Astrocyte of the spinal cord (primary cell): ENCODE results near the gene ADH1B.

Experiments
- DNase-seq: peaks from one replicate; pipeline ENCODE4 v3.0.0; 2011; ENCODE audit warnings: low read depth, low spot score
- H3K4me3 ChIP-seq: 2 replicates; pipeline ENCODE4 v1.5.1; 2011; ENCODE audit warnings: low read depth, mild to moderate bottlenecking, low read length, moderate library complexity
- in situ Hi-C: cut with HindIII; loops from 2 replicates; pipeline ENCODE4 v1.10.0; 2017; ENCODE audit warnings: low sequenced_read_pairs
- TF ChIP-seq, protein P1 (sequence below): IDR thresholded peaks from 2 replicates; pipeline ENCODE4 v1.5.1; 2012; ENCODE audit warnings: low read depth, mild to moderate bottlenecking, low read length, inconsistent platforms

The ADH1B gene

GRCh38 chr4:99290848-99291786 is 30.1 kb downstream of the ADH1B start, which contains the start of gene ADH1A:
Gene ADH1A, minus strand, starts transcription at chr4:99290985. Its CDS starts 71 bp downstream, at chr4:99290914.
- DNase-seq: no peak
- TF ChIP-seq, protein P1, sequence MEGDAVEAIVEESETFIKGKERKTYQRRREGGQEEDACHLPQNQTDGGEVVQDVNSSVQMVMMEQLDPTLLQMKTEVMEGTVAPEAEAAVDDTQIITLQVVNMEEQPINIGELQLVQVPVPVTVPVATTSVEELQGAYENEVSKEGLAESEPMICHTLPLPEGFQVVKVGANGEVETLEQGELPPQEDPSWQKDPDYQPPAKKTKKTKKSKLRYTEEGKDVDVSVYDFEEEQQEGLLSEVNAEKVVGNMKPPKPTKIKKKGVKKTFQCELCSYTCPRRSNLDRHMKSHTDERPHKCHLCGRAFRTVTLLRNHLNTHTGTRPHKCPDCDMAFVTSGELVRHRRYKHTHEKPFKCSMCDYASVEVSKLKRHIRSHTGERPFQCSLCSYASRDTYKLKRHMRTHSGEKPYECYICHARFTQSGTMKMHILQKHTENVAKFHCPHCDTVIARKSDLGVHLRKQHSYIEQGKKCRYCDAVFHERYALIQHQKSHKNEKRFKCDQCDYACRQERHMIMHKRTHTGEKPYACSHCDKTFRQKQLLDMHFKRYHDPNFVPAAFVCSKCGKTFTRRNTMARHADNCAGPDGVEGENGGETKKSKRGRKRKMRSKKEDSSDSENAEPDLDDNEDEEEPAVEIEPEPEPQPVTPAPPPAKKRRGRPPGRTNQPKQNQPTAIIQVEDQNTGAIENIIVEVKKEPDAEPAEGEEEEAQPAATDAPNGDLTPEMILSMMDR: no peak
- in situ Hi-C loops: no loop called here
- no peak within 1 kb of the TSS for H3K4me3 ChIP-seq

GRCh38 chr4:99285387-99285786 is 35.8 kb downstream of the ADH1B start:
- TF ChIP-seq, protein P1: no peak
- H3K4me3 ChIP-seq: no peak overlapping the region
- DNase-seq: no peak
- in situ Hi-C loops: no loop called here

DNA sequence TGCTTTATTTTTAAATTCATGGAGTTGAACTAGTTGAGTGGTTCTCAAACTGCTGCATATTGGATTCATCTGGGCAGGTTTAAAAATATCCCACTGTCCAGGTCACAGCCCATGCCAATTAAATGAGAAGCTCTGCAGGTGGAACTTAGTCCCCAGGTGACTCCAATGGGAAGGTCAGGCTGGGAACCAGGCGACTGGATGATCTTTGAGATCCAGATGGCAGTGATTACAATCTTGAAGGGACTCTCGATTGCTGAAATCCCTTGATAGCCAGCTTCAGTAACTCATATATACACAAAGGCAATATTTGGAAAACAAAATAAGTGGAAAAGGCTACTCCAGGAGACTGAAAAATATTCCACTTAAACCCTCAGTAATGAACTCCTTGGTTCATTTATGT is 38.5 kb downstream of the ADH1B start:
- in situ Hi-C loops: no loop called here
- H3K4me3 ChIP-seq: no peak overlapping the region
- DNase-seq: no peak
- TF ChIP-seq, protein P1: no peak

GRCh38 chr4:99281261-99281660 is 39.9 kb downstream of the ADH1B start:
- DNase-seq: no peak
- TF ChIP-seq, protein P1: no peak
- no peak overlapping the region for H3K4me3 ChIP-seq
- in situ Hi-C loops: no loop called here

- H3K4me3 ChIP-seq: no peak overlapping the region
- TF ChIP-seq, protein P1: no peak
- in situ Hi-C loops: no loop called here
- no peak for DNase-seq
These were observed 44.8 kb downstream of the ADH1B start for GRCh38 chr4:99276417-99276816.

GRCh38 chr4:99275885-99276284 is 45.3 kb downstream of the ADH1B start:
- in situ Hi-C loops: no loop called here
- H3K4me3 ChIP-seq: no peak overlapping the region
- TF ChIP-seq, protein P1: no peak
- DNase-seq: no peak
